HS-27A (cell line): ENCODE measurements around the gene TTLL9.

Experiments used
- DNase-seq: peaks from one replicate; pipeline ENCODE4 v3.0.0-alpha.2; 2012; ENCODE audit warnings: low read depth, missing footprints

The TTLL9 gene

GRCh38 chr20:31859266-31859997, 11.0 kb upstream of the TTLL9 start:
- DNase-seq, result no peak

GRCh38 chr20:31859998-31860380, 10.4 kb upstream of the TTLL9 start:
- DNase-seq, result no peak

- no peak for DNase-seq
Measured at GRCh38 chr20:31860390-31861134, 9.9 kb upstream of the TTLL9 start.

GRCh38 chr20:31861135-31861384, 9.4 kb upstream of the TTLL9 start:
- no peak for DNase-seq

GRCh38 chr20:31861385-31862156, 8.9 kb upstream of the TTLL9 start:
- no peak for DNase-seq

GRCh38 chr20:31862157-31862470, 8.3 kb upstream of the TTLL9 start:
- DNase-seq, result no peak

GRCh38 chr20:31862506-31862905, 7.9 kb upstream of the TTLL9 start:
- DNase-seq, result no peak

GRCh38 chr20:31863296-31864085, 6.9 kb upstream of the TTLL9 start:
- DNase-seq, result no peak

- no peak for DNase-seq
Measured at GRCh38 chr20:31864521-31865400, 5.7 kb upstream of the TTLL9 start.

- DNase-seq, result no peak
Measured at GRCh38 chr20:31866221-31866620, 4.2 kb upstream of the TTLL9 start.

GRCh38 chr20:31868853-31869672, 1.4 kb upstream of the TTLL9 start:
- DNase-seq, result no peak

- DNase-seq, result no peak
Measured at GRCh38 chr20:31869673-31869941, 827 bp upstream of the TTLL9 start.

GRCh38 chr20:31870726-31871617, 538 bp downstream of the TTLL9 start:
- DNase-seq, result no peak

GRCh38 chr20:31871618-31871954, 1.2 kb downstream of the TTLL9 start:
- DNase-seq, result no peak

GRCh38 chr20:31872406-31872805, 2.0 kb downstream of the TTLL9 start:
- DNase-seq, result no peak

GRCh38 chr20:31875671-31876070, 5.2 kb downstream of the TTLL9 start:
- DNase-seq, result no peak

- no peak for DNase-seq
Measured at GRCh38 chr20:31877684-31878083, 7.2 kb downstream of the TTLL9 start.

- DNase-seq, result peak; percentile 94
Measured at GRCh38 chr20:31879143-31879987, 8.9 kb downstream of the TTLL9 start.

GRCh38 chr20:31881945-31882344, 11.5 kb downstream of the TTLL9 start:
- DNase-seq, result no peak
